ENCODE measurements around the gene MEIOB.

- TF ChIP-seq EZH2 (IDR thresholded peaks at IDR 0.05; ENCODE audit: low read depth) (no peak), CTCF (conservative IDR thresholded peaks at IDR 0.05) (no peak)
These were observed 82.3 kb downstream of the MEIOB start for GRCh38 chr16:1789643-1790045.
